Tibial nerve (tissue), 4 donors: ENCODE results near the gene CCDC88B.

ENCODE experiments used
- CTCF ChIP-seq, 5 experiments: fragments of 200-600 bp in 3 of 5; fragments of 450-650 bp in 2 of 5; sonication (generic) in 3 of 5; IDR thresholded peaks; one replicate each; pipeline ENCODE4 v1.5.1; 2016 to 2019; ENCODE audit warnings: antibody characterized with exemption in 5 of 5, mild to moderate bottlenecking in 3 of 5, moderate library complexity in 2 of 5
- EP300 ChIP-seq, 2 donors: sonication (generic); formaldehyde crosslinking; IDR thresholded peaks; one replicate each; pipeline ENCODE4 v1.6.1; 2017; ENCODE audit warnings: antibody characterized with exemption in 2 of 2, mild to moderate bottlenecking in 1 of 2
- POLR2A ChIP-seq, 2 donors: fragments of 450-650 bp; IDR thresholded peaks; one replicate each; pipeline ENCODE4 v1.6.1; 2017; ENCODE audit warnings: antibody characterized with exemption in 2 of 2, mild to moderate bottlenecking in 2 of 2, moderate library complexity in 2 of 2

- TF ChIP-seq CTCF (IDR thresholded peaks at IDR 0.05) (no peak), POLR2A (IDR thresholded peaks at IDR 0.05) (no peak), EP300 (IDR thresholded peaks at IDR 0.05) (no peak)
Measured at GRCh38 chr11:64349404-64349803, 9.4 kb downstream of the CCDC88B start.
